Esophagus squamous epithelium (tissue), 5 donors: ENCODE data around the gene AGMO. TPM values are rescaled to one million over a fixed set of nuclear protein-coding genes. Genes with fewer than 3 reads are reported as not detected.
A peak's percentile ranks its signal among the peaks of the same experiment; 100 is the strongest.

Experiments
- DNase-seq: peaks from one replicate; lab custom pipeline; 2025; lab: John Stamatoyannopoulos, UW
- H3K27ac ChIP-seq, 4 donors: fragments of 200-600 bp; sonication (generic); one replicate each; pipeline ENCODE4 v1.5.1; 2016 to 2019; ENCODE audit warnings: mild to moderate bottlenecking in 1 of 4
- H3K27me3 ChIP-seq, 4 donors: fragments of 200-600 bp; sonication (generic); 1 replicate in 3 of 4; 2 replicates in 1 of 4; pipeline versions ENCODE4 v1.5.1 to v1.6.0; 2017 to 2021; ENCODE audit warnings: antibody characterized with exemption in 1 of 4
- H3K36me3 ChIP-seq, 3 donors: fragments of 200-600 bp; sonication (generic); one replicate each; pipeline ENCODE4 v1.5.1; 2016 to 2019
- H3K4me1 ChIP-seq, 3 donors: fragments of 200-600 bp; sonication (generic); one replicate each; pipeline ENCODE4 v1.5.1; 2017 to 2019
- H3K4me3 ChIP-seq, 4 donors: fragments of 200-600 bp; sonication (generic); 1 replicate in 3 of 4; 2 replicates in 1 of 4; pipeline ENCODE4 v1.5.1; 2016 to 2019; ENCODE audit warnings: mild to moderate bottlenecking in 2 of 4, moderate library complexity in 1 of 4
- H3K9me3 ChIP-seq, 3 donors: fragments of 200-600 bp; sonication (generic); one replicate each; pipeline ENCODE4 v1.5.1; 2016 to 2019
- POLR2A ChIP-seq, 4 donors: fragments of 450-650 bp; IDR thresholded peaks; one replicate each; pipeline ENCODE4 v1.6.1; 2017; ENCODE audit warnings: antibody characterized with exemption in 4 of 4, mild to moderate bottlenecking in 4 of 4, moderate library complexity in 3 of 4
- WGBS, 2 donors: methylation state at CpG; one replicate each; pipeline ENCODE4 v1.1.5; 2018; 5-methylcytosine and 5-hydroxymethylcytosine counted together
- intact Hi-C: fragments of 100-400 bp; cut with DNase I; formaldehyde crosslinking; loops from one replicate; pipeline ENCODE4 v1.15.0; 2022
- total RNA-seq, 4 donors: library from RNA; depleted of rRNA; stranded (reverse); fragments of >200 nt; gene quantifications; one replicate each; pipeline ENCODE4 v1.1.0, GENCODE V29; 2016
- TF ChIP-seq, protein P1 (sequence below), 6 experiments: fragments of 450-650 bp in 4 of 6; fragments of 200-600 bp in 2 of 6; sonication (generic) in 2 of 6; IDR thresholded peaks; one replicate each; pipeline ENCODE4 v1.5.1; 2016 to 2019; ENCODE audit warnings: antibody characterized with exemption in 6 of 6, mild to moderate bottlenecking in 4 of 6, moderate library complexity in 4 of 6
- donor health status: DM: yes; HTN: yes; CAD: no.

AGMO gene
- total RNA-seq, 4 donors from 2014 or later: 0.38 to 0.53 TPM; not detected in 2

DNA sequence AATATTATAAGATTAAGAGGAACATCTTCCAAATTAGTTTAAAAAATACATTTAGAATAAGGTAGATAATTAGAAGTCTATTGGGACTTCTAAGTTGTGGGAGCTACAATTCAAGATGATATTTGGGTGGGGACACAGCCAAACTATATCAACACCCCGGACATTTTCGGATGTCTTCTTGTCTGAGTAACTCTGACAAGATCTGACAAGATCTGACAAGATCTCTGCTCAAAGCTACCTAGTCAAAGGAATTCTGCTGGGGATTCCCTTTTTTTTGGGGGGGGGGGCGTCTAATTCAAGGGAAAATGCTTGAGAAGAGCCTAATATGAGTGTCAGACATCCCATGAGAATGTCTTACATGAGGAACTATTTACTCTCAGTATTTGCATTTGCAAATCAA is 5.2 kb upstream of the AGMO start:
- WGBS, 2 donors: 36 to 46% methylated on average over 3 of the region's 3 CpGs
- TF ChIP-seq POLR2A (IDR thresholded peaks at IDR 0.05): no peak
- TF ChIP-seq, protein P1, sequence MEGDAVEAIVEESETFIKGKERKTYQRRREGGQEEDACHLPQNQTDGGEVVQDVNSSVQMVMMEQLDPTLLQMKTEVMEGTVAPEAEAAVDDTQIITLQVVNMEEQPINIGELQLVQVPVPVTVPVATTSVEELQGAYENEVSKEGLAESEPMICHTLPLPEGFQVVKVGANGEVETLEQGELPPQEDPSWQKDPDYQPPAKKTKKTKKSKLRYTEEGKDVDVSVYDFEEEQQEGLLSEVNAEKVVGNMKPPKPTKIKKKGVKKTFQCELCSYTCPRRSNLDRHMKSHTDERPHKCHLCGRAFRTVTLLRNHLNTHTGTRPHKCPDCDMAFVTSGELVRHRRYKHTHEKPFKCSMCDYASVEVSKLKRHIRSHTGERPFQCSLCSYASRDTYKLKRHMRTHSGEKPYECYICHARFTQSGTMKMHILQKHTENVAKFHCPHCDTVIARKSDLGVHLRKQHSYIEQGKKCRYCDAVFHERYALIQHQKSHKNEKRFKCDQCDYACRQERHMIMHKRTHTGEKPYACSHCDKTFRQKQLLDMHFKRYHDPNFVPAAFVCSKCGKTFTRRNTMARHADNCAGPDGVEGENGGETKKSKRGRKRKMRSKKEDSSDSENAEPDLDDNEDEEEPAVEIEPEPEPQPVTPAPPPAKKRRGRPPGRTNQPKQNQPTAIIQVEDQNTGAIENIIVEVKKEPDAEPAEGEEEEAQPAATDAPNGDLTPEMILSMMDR (IDR thresholded peaks at IDR 0.05): no peak
- H3K36me3 ChIP-seq: no peaks in the 10 kb centered on the region
- intact Hi-C loops: no loop called here
- no peaks in the 10 kb centered on the region for H3K27me3 ChIP-seq
- no peak for DNase-seq
- no peaks in the 10 kb centered on the region for H3K9me3 ChIP-seq
- no peak overlapping the region for H3K27ac ChIP-seq
- no peaks in the 10 kb centered on the region for H3K4me1 ChIP-seq
- H3K4me3 ChIP-seq: no peak overlapping the region

DNA sequence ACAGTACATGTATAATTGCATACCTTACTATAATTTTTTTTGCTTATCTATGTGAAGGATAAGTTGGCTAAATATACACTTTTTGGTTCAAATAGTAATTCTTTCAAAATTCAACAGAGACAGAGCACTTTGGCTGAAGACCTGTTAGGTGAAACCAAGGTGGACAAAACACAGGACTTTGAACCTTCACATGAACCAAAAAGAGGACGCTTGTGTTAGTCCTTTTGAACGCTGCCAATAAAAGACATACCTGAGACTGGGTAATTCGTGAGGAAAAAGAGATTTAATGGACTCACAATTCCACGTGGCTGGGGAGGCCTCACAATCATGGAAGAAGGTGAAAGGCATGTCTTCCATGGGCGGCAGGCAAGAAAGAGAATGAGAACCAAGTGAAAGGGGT is 4.7 kb upstream of the AGMO start:
- Histone ChIP-seq H3K4me3 (no peak overlapping the region), H3K4me1 (no peaks in the 10 kb centered on the region), H3K27me3 (no peaks in the 10 kb centered on the region), H3K9me3 (no peaks in the 10 kb centered on the region), H3K27ac (no peak overlapping the region), H3K36me3 (no peaks in the 10 kb centered on the region)
- intact Hi-C loops: no loop called here
- WGBS, 2 donors: 71 to 81% methylated on average over 5 of the region's 5 CpGs
- no peak for DNase-seq
- TF ChIP-seq, protein P1 (IDR thresholded peaks at IDR 0.05): no peak
- no peak for TF ChIP-seq POLR2A (IDR thresholded peaks at IDR 0.05)

DNA sequence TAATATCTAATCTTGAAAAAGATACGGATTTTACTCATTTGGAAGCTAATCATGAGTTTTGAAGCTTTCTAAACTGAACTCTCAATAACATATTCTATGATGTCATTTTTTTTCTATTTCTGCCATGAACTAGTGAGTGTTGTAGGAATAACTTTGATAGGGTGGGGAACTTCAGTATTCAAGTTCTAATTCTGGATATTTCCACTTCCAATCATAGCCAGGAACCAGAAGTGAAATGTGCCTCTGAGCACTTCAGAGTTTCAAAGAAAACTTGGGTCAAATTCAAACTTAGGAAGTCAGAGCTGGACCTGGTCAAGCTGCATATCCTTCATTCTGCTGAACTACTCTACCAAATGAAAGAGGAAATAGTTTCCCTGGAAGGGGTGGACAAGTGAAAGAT is 847 bp downstream of the AGMO start:
- peak overlapping the region in 2 of 4 donors; percentile 48 to 62 for H3K27ac ChIP-seq
- no peaks in the 10 kb centered on the region for H3K27me3 ChIP-seq
- DNase-seq: no peak
- H3K4me1 ChIP-seq: no peaks in the 10 kb centered on the region
- no peaks in the 10 kb centered on the region for H3K36me3 ChIP-seq
- H3K9me3 ChIP-seq: no peaks in the 10 kb centered on the region
- peak overlapping the region in 2 of 4 donors; percentile 7 to 41 for H3K4me3 ChIP-seq
- 48 to 56% methylated on average over 1 of the region's 1 CpG for WGBS, 2 donors
- intact Hi-C loops: no loop called here
- TF ChIP-seq, protein P1 (IDR thresholded peaks at IDR 0.05): no peak
- no peak for TF ChIP-seq POLR2A (IDR thresholded peaks at IDR 0.05)

- no peak for TF ChIP-seq POLR2A (IDR thresholded peaks at IDR 0.05)
- TF ChIP-seq, protein P1 (IDR thresholded peaks at IDR 0.05): no peak
- Histone ChIP-seq H3K27me3 (no peaks in the 10 kb centered on the region), H3K9me3 (no peaks in the 10 kb centered on the region), H3K4me3 (no peak overlapping the region), H3K4me1 (peaks cover 0 to 4% (median 0%) of the 10 kb centered on the region in 3 donors), H3K27ac (no peak overlapping the region), H3K36me3 (no peaks in the 10 kb centered on the region)
- intact Hi-C loops: no loop called here
- no peak for DNase-seq
- 31 to 48% methylated on average over 3 of the region's 3 CpGs for WGBS, 2 donors
Observed at GRCh38 chr7:15559416-15559928, 2.3 kb downstream of the AGMO start.

DNA sequence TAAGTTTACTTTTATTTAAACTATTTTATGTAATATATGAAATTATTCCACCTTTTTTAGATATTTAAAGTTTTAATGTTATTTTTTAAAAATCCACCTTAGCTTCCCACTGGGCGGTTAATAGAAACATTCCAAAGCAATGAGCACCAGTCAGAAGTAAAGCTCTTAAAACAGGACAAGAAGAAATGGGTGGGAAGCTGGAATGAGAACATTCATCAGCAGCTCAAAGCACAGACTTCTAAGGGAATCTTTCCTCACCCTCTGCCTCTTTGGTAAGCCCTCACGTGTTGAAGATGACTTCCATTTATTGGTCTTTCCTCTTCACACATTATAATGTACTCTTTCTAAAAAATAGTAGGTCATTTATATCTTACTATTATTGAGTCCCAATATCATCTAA is 3.1 kb downstream of the AGMO start:
- no peak overlapping the region for H3K4me3 ChIP-seq
- no peak for DNase-seq
- no peaks in the 10 kb centered on the region for H3K9me3 ChIP-seq
- no peak overlapping the region for H3K27ac ChIP-seq
- no peaks in the 10 kb centered on the region for H3K27me3 ChIP-seq
- TF ChIP-seq, protein P1 (IDR thresholded peaks at IDR 0.05): no peak
- no peak for TF ChIP-seq POLR2A (IDR thresholded peaks at IDR 0.05)
- intact Hi-C loops: no loop called here
- no peaks in the 10 kb centered on the region for H3K36me3 ChIP-seq
- WGBS, 2 donors: 73 to 79% methylated on average over 2 of the region's 2 CpGs
- peaks cover 0 to 4% (median 0%) of the 10 kb centered on the region in 3 donors for H3K4me1 ChIP-seq
